ENCODE measurements around the gene RYR2.

DNA sequence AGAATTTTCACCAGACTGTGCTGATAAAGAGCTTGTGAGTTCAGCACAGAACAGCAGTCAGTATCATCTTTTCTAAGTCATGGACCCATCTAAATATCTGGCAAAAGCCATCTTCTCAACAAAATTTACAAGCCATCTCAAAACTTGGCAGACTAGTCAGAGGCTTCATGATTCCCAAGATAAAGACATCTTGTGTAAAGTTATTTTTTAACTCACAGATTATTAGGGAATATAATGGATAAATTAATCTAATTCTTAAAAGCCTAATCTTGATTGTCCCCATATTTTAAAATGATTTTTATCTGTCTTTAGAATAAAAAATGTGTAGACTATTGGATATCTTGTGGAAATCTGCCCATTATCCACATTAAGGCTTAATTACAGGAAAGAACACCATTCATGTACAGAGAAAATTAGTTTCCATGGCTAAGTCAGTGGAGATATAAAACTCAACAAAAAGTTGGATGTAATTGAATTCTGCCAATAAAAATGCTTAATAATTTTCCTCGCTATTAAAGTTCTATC lies 688.9 kb downstream of the RYR2 start:
- TF ChIP-seq ZBTB7A (IDR thresholded peaks at IDR 0.05; ENCODE audit: borderline replicate concordance, control insufficient read depth, low read depth, low read length), result no peak
- TF ChIP-seq MITF (IDR thresholded peaks at IDR 0.05), result no peak
- TF ChIP-seq ZNF449 (CRISPR knock-in tag; IDR thresholded peaks at IDR 0.05), result no peak
- TF ChIP-seq, protein P1, sequence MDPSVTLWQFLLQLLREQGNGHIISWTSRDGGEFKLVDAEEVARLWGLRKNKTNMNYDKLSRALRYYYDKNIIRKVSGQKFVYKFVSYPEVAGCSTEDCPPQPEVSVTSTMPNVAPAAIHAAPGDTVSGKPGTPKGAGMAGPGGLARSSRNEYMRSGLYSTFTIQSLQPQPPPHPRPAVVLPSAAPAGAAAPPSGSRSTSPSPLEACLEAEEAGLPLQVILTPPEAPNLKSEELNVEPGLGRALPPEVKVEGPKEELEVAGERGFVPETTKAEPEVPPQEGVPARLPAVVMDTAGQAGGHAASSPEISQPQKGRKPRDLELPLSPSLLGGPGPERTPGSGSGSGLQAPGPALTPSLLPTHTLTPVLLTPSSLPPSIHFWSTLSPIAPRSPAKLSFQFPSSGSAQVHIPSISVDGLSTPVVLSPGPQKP (CRISPR knock-in tag; IDR thresholded peaks at IDR 0.05), result no peak
- no peak for TF ChIP-seq NR3C1 (CRISPR knock-in tag; IDR thresholded peaks at IDR 0.05)
- TF ChIP-seq ZNF174 (CRISPR knock-in tag; IDR thresholded peaks at IDR 0.05), result no peak
- TF ChIP-seq ATF6 (CRISPR knock-in tag; IDR thresholded peaks at IDR 0.05), result no peak
- no peak for TF ChIP-seq CREB5 (CRISPR knock-in tag; IDR thresholded peaks at IDR 0.05)
